ENCODE results near the gene ASMT. TPM values are rescaled to one million over a fixed set of nuclear protein-coding genes. Genes with fewer than 3 reads are reported as not detected.
"Not testable (repeated sequence)": the region's sequence is repeated elsewhere in the genome, so short reads cannot be mapped to it uniquely, and the experiment has no call there.

The ASMT gene, protein sequence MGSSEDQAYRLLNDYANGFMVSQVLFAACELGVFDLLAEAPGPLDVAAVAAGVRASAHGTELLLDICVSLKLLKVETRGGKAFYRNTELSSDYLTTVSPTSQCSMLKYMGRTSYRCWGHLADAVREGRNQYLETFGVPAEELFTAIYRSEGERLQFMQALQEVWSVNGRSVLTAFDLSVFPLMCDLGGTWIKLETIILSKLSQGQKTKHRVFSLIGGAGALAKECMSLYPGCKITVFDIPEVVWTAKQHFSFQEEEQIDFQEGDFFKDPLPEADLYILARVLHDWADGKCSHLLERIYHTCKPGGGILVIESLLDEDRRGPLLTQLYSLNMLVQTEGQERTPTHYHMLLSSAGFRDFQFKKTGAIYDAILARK
- under 1 TPM; 0.21 to 0.70 TPM for total RNA-seq

DNA sequence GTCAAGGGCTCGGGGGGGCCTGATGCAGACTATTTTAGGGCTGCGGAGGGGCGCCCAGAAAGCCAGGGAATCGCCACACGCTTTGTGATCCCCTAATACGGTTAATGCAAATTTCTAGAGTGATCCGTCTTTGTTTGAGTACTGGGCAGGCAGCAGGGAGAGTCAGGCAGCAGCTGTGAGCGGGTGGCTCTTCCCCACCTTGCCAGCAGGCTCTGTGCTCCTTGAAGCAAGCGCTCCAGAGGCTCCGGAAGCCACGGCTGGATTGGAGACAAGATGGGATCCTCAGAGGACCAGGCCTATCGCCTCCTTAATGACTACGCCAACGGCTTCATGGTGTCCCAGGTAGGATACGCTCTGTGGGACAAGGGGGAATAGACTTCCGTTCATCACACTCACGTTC is at the start of gene ASMT:
Gene ASMT (plus strand): TSS at position 133 of the 400 bp plus-strand sequence. CDS start 141 bp downstream, at position 274.
- no peaks in the 10 kb centered on the region for H3K4me1 Mint-ChIP-seq (ENCODE audit: low read depth)
- no peak within 1 kb of the TSS for H3K27ac Mint-ChIP-seq
- ATAC-seq (replicated peaks in 1 of 2) (no peak), DNase-seq (no peak)
- H3K4me3 Mint-ChIP-seq = no peak within 1 kb of the TSS
- no peaks in the 10 kb centered on the region for H3K9me3 Mint-ChIP-seq
- no peaks in the 10 kb centered on the region for H3K27me3 Mint-ChIP-seq (ENCODE audit: low read depth)
- H3K36me3 Mint-ChIP-seq (ENCODE audit: insufficient read depth in 2 of 2) = no peaks in the 10 kb centered on the region

DNA sequence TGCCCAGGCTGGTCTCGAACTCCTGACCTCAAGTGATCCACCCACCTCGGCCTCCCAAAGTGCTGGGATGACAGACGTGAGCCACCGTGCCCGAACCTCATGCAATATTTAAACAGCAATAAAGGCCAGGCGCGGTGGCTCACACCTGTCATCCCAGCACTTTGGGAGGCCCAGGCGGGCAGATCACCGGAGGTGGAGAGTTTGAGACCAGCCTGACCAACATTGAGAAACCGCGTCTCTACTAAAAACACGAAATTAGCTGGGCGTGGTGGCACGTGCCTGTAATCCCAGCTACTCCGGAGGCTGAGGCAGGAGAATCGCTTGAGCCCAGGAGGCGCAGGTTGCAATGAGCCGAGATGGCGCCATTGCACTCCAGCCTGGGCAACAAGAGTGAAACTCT is 40.7 kb upstream of the ASMT start:
- not testable (repeated sequence) for H3K27me3 Mint-ChIP-seq (ENCODE audit: low read depth); DNase-seq
- H3K4me1 Mint-ChIP-seq (ENCODE audit: low read depth) = peaks cover 19% of the 10 kb centered on the region

DNA sequence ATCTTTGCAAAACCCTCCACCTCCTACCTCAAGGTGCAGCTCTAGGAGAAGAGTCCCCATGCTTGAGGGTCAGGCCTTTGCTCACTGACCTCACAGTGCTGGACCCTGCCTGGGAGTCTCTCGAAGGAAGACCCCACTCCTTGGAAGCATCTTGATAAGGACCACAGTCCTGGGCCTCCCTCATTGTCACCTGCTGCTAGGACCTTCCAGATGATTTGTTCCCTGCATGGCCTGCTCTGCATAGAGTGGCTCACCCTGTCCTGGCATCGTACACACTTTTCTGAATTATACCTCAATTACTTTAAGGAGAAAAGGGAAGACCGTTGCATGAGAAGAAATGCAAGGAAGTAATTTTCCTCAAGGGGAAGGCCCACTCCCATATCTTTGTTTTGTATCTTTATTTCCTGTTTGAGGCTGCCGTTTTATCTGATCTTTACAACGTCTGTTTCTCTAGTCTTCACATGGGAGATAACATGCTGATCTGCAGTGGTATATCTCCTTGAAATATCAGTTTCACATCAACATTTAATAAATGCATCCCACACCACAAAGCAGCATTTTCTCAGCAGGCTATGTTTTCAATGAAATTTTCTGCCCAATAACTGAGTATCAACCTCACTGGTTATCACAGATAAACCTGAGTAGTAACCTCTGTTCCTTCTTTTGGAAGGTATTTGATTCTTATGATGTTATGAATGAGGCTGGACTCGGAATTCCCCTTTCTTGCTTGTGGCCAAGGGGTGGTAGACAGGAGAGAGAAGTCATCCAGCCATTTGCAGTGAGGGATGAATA is 38.5 kb upstream of the ASMT start:
- peaks cover 7% of the 10 kb centered on the region for H3K4me1 Mint-ChIP-seq (ENCODE audit: low read depth)
- no peaks in the 10 kb centered on the region for H3K27me3 Mint-ChIP-seq (ENCODE audit: low read depth)
- no peak for DNase-seq
- no peaks in the 10 kb centered on the region for H3K9me3 Mint-ChIP-seq
- peak; percentile 31 to 32 for ATAC-seq (replicated peaks in 1 of 2)
- no peak overlapping the region for H3K4me3 Mint-ChIP-seq
- no peaks in the 10 kb centered on the region for H3K36me3 Mint-ChIP-seq (ENCODE audit: insufficient read depth in 2 of 2)
- no peak overlapping the region for H3K27ac Mint-ChIP-seq

More for the DNA sequence above, 40.7 kb upstream of the ASMT start:
- H3K27ac Mint-ChIP-seq; ATAC-seq (replicated peaks in 1 of 2); H3K36me3 Mint-ChIP-seq (ENCODE audit: insufficient read depth in 2 of 2); H3K9me3 Mint-ChIP-seq; H3K4me3 Mint-ChIP-seq: not testable (repeated sequence)

DNA sequence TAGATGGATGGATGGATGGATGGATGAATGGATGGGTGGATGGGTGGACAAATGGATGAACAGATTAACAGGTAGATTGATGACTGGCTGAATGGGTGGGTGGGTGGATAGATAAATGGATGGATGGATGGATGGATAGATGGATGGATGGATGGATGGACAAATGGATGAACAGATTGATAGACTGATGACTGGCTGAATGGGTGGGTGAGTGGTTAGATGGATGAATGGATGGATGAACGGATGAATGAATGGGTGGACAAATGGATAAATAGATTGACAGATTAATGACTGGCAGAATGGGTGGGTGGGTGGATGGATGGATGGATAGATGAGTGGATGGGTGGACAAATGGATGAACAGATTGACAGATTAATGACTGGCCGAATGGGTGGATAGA is 37.0 kb upstream of the ASMT start:
- ATAC-seq (replicated peaks in 1 of 2) (no peak), DNase-seq (no peak)
- Mint-ChIP-seq H3K27me3 (ENCODE audit: low read depth) (no peaks in the 10 kb centered on the region), H3K9me3 (no peaks in the 10 kb centered on the region), H3K4me1 (ENCODE audit: low read depth) (peaks cover 18% of the 10 kb centered on the region), H3K27ac (no peak overlapping the region), H3K36me3 (ENCODE audit: insufficient read depth in 2 of 2) (no peaks in the 10 kb centered on the region), H3K4me3 (no peak overlapping the region)

DNA sequence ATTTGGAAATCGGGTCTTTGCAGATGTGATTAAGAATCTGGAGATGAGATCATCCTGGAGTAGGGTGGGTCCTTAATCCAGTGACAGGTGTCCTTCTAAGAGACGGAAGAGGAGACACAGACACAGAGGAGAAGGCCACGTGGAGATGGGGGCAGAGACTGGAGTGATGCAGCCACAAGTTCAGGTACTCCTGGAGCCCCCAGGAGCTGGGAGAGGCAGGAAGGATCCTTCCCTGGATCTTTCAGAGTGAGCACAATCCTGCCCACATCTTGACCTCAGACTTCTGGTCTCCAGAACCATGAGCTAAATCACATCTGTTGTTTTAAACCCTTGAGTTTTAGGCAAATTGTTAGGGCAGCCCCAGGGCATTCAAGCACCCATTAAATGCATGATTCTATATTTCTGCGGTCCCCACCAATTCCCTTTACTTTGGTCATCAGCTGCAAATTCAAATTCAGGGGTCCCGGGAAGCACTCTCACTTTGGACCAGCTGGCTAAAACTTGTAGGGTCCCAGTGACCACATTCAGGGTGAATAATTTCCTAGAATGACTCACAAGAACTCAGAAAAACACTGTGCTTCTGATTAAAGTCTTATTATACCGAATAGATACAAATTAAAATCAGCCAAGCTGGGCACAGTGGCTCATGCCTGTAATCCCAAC is 36.2 kb upstream of the ASMT start:
- no peaks in the 10 kb centered on the region for H3K36me3 Mint-ChIP-seq (ENCODE audit: insufficient read depth in 2 of 2)
- H3K27ac Mint-ChIP-seq = no peak overlapping the region
- no peak overlapping the region for H3K4me3 Mint-ChIP-seq
- no peaks in the 10 kb centered on the region for H3K9me3 Mint-ChIP-seq
- ATAC-seq (replicated peaks in 1 of 2) = no peak
- H3K27me3 Mint-ChIP-seq (ENCODE audit: low read depth) = no peaks in the 10 kb centered on the region
- peaks cover 25% of the 10 kb centered on the region for H3K4me1 Mint-ChIP-seq (ENCODE audit: low read depth)
- DNase-seq = no peak

DNA sequence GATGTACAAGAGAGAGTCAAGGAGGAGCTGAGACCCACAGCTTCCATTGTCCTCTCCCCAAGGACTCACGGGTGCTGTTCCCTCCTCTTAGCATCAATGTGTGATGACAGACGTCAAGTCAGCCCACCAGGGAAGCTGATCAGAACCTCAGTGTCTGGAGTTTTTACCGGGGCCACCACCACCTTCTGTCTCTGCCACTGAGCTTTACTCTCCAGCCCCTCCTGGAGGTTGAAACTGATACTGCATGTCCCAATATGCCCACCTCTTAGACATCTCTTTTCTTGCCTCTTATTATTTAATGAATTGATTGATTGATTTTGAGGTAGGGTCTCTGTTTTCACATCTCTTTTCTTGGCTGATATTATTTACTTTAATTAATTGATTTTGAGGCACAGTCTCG is 33.7 kb upstream of the ASMT start:
- H3K4me1 Mint-ChIP-seq (ENCODE audit: low read depth) = peaks cover 29% of the 10 kb centered on the region
- peak; percentile 43 to 46 for ATAC-seq (replicated peaks in 1 of 2)
- no peaks in the 10 kb centered on the region for H3K36me3 Mint-ChIP-seq (ENCODE audit: insufficient read depth in 2 of 2)
- peak overlapping the region in 1 of 2 donors; percentile 32 for H3K4me3 Mint-ChIP-seq
- DNase-seq = peak; percentile 76 to 85
- H3K27ac Mint-ChIP-seq = no peak overlapping the region
- H3K9me3 Mint-ChIP-seq = no peaks in the 10 kb centered on the region
- no peaks in the 10 kb centered on the region for H3K27me3 Mint-ChIP-seq (ENCODE audit: low read depth)

DNA sequence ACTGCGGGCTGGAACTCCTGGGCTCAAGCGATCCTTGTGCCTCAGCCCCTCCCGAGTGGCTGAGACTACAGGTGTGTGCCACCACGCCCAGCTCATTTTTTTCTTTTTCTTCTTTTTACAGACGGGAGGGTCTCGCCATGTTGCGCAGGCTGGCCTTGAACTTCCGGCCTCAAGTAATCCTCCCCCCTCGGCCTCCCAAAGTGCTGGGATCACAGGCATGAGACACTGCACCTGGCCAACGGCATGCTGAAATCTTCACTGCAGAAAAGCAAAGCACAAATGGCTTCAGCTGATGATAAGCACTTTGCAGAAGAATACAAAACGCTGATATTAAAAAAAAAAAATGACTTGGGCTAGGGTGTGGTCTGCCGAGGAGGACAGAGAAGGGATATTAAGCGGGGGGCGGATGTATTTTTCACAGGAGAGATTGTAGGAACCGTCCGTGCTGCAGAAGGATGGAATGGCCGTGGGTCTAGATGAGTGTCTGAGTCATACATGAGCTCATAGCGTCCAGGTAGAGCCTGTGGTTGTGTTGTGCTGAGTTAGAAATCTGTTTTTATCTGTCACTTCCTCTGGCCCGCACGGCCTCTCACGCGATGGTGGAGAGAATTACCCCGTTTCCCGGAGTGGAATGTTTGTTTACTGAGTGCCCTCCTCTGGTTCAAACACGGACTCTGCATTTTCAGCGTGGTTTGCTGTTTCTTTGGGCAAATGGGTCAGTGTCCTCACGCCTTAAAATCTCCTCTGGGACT is 32.0 kb upstream of the ASMT start:
- peaks cover 29% of the 10 kb centered on the region for H3K4me1 Mint-ChIP-seq (ENCODE audit: low read depth)
- H3K36me3 Mint-ChIP-seq (ENCODE audit: insufficient read depth in 2 of 2) = no peaks in the 10 kb centered on the region
- ATAC-seq (replicated peaks in 1 of 2) = peak; percentile 96 to 98
- peak overlapping the region; percentile 100 for H3K27ac Mint-ChIP-seq
- H3K27me3 Mint-ChIP-seq (ENCODE audit: low read depth) = no peaks in the 10 kb centered on the region
- DNase-seq = peak; percentile 78 to 79
- H3K9me3 Mint-ChIP-seq = no peaks in the 10 kb centered on the region
- H3K4me3 Mint-ChIP-seq = peak overlapping the region; percentile 56 to 58

DNA sequence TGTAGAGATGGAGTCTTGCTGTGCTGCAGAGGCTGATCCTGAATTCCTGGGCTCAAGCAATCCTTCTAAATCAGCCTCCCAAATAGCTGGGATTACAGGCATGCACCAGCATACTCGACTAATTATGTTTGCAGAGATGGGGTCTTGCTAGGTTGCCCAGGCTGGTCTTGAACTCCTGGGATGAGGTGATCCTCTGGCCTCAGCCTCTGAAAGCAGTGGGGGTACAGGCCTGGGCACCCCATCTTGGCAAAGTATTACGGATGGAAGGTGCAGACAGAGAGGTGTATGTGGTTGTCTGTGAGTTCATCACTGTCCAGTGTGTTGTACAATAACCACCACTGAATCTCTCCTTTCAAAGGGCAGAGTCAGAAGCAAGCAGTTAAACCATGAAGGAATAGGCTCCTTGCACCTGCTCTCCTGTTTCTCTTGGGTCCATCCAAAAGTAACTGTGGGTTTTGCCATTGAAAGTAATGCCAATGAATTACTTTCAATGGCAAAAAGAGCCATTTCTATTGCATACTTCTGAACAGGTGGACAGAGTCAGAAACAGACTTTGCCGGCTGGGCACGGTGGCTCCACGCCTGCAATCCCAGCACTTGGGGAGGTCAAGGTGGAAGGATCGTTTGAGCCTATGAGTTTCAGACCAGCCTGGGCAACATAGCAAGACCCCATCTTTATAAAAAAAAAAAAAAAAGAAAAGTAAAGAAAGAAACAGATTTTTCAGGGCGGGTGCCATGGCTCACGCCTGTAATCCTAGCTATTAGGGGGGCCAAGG is 30.4 kb upstream of the ASMT start:
- DNase-seq = no peak
- H3K36me3 Mint-ChIP-seq (ENCODE audit: insufficient read depth in 2 of 2) = no peaks in the 10 kb centered on the region
- H3K4me3 Mint-ChIP-seq = no peak overlapping the region

DNA sequence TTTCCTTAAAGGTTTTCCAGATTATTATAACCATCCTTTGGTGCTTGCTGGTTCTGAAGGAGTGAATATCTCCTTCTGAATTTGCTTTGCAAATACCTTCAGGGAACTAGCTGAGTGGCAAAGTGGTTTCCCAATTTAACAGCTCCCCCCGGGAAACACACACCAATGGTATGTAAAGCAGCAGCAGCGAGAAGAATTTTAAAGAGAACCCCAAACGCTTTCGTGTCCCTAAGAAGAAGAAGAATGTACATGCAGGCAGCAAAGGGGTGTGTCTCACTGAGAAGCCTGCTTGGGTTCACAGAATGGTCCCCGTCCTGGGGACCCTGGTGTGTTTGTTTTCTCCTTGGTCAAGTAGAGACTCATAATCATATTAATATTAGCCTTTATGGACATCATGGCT is 27.7 kb upstream of the ASMT start:
- H3K27me3 Mint-ChIP-seq (ENCODE audit: low read depth) = no peaks in the 10 kb centered on the region
- DNase-seq = no peak
- H3K9me3 Mint-ChIP-seq = no peaks in the 10 kb centered on the region
- peaks cover 1 to 2% of the 10 kb centered on the region in 2 donors for H3K36me3 Mint-ChIP-seq (ENCODE audit: insufficient read depth in 2 of 2)
- peaks cover 26% of the 10 kb centered on the region for H3K4me1 Mint-ChIP-seq (ENCODE audit: low read depth)
- no peak for ATAC-seq (replicated peaks in 1 of 2)
- H3K4me3 Mint-ChIP-seq = no peak overlapping the region
- H3K27ac Mint-ChIP-seq = no peak overlapping the region

More for the DNA sequence above, 30.4 kb upstream of the ASMT start:
- Mint-ChIP-seq H3K4me1 (ENCODE audit: low read depth) (peaks cover 32% of the 10 kb centered on the region), H3K27me3 (ENCODE audit: low read depth) (no peaks in the 10 kb centered on the region), H3K9me3 (no peaks in the 10 kb centered on the region), H3K27ac (peak overlapping the region; percentile 100)
- ATAC-seq (replicated peaks in 1 of 2) = no peak

DNA sequence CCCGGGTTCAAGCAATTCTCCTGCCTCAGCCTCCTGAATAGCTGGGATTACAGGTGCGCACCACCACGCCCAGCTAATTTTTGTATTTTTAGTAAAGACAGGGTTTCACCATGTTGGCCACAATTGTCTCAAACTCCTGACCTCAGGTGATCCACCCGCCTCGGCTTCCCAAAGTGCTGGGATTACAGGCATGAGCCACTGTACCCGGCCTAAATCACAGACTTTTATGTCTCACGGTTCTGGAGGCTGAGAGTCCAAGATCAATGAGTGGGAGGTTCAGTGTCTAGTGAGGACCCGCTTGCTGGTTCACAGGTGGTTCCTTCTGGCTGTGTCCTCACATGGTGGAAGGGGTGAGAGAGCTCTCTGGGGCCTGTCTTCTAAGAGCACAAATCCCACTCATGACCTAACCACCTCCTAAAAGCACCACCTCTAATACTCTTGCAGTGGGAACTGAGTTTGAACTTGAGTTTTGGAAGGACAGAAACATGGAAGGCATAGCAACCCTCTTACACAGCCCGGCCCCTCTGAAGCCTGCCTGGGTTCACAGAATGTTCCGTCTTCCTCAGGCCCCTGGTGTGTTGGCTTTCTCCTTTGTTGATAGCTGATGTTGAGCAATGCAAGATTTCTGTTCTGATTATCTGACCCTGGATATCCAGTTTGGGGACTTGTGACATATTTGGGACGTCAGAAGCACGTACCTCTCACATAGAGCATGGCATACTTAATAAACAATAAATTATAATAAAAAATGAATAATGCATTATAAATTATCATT is 25.3 kb upstream of the ASMT start:
- Mint-ChIP-seq H3K36me3 (ENCODE audit: insufficient read depth in 2 of 2) (peaks cover 2 to 10% of the 10 kb centered on the region in 2 donors), H3K27me3 (ENCODE audit: low read depth) (no peaks in the 10 kb centered on the region), H3K27ac (peak overlapping the region; percentile 43), H3K4me1 (ENCODE audit: low read depth) (peaks cover 26% of the 10 kb centered on the region), H3K4me3 (no peak overlapping the region), H3K9me3 (no peaks in the 10 kb centered on the region)
- no peak for DNase-seq
- ATAC-seq (replicated peaks in 1 of 2) = no peak

DNA sequence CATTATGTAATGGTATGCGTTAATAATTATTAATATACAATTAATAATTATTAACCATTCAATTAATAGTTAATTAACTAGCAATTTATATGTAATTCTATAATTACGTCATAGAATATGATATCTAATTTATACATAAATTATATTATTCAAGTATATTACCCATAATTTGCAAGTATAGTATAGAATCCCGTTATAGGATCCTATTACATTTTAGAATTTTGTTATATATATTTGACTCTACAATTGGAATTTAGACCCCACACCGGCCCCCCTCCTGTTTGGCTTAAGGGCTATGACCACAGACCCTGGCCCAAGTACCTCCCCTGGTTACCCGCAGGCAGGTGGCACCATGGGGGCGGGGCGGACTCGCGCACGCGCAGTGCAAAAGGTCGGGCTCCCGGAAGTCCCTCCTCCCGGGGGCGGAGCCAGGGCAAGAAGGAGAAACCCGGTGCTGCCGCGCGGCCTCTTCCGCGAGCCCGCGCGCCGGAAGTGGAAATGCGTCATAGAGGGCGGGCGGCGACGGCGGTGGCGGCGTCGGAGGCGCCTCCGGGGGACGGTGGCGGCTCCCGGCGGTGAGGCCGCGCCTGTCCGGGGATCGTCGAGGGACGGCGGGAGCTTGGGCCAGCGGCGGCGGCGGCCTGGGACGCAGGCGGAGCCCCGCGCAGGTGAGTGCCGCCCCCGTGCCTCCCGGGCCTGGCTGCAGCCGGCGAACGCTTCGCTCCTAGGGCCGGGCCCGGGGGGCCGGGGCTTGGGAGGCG is 23.6 kb upstream of the ASMT start, which contains the start of gene AKAP17A:
Gene AKAP17A (plus strand): TSS at position 503 of the 761 bp plus-strand sequence. CDS start 1,859 bp downstream, outside the sequence.
- DNase-seq (peak; percentile 97 to 100), ATAC-seq (replicated peaks in 1 of 2) (peak; percentile 93 to 95)
- Mint-ChIP-seq H3K4me1 (ENCODE audit: low read depth) (peaks cover 30% of the 10 kb centered on the region), H3K9me3 (no peaks in the 10 kb centered on the region), H3K36me3 (ENCODE audit: insufficient read depth in 2 of 2) (peaks cover 8 to 14% of the 10 kb centered on the region in 2 donors), H3K4me3 (peak within 1 kb of the TSS; percentile 92 to 97), H3K27ac (peak within 1 kb of the TSS; percentile 94), H3K27me3 (ENCODE audit: low read depth) (no peaks in the 10 kb centered on the region)

All from activated T-cell treated with anti-CD3 and anti-CD28 coated beads, Interleukin-2, amount 50 U/mL, for 72 hours (primary cell).